ENCODE results near the gene FOXP1.

- TF ChIP-seq, protein P1, sequence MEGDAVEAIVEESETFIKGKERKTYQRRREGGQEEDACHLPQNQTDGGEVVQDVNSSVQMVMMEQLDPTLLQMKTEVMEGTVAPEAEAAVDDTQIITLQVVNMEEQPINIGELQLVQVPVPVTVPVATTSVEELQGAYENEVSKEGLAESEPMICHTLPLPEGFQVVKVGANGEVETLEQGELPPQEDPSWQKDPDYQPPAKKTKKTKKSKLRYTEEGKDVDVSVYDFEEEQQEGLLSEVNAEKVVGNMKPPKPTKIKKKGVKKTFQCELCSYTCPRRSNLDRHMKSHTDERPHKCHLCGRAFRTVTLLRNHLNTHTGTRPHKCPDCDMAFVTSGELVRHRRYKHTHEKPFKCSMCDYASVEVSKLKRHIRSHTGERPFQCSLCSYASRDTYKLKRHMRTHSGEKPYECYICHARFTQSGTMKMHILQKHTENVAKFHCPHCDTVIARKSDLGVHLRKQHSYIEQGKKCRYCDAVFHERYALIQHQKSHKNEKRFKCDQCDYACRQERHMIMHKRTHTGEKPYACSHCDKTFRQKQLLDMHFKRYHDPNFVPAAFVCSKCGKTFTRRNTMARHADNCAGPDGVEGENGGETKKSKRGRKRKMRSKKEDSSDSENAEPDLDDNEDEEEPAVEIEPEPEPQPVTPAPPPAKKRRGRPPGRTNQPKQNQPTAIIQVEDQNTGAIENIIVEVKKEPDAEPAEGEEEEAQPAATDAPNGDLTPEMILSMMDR (IDR thresholded peaks at IDR 0.05): no peak
- TF ChIP-seq POLR2AphosphoS5 (IDR thresholded peaks at IDR 0.05): no peak
- TF ChIP-seq POLR2A (IDR thresholded peaks at IDR 0.05; ENCODE audit: low read depth): no peak
- no peak for TF ChIP-seq EP300 (IDR thresholded peaks at IDR 0.05)
These were observed 32.1 kb downstream of the FOXP1 start for GRCh38 chr3:71551311-71551919.

All from esophagus muscularis mucosa (tissue), 4 donors.